Raji (cell line): Measurements from ENCODE around the gene ZNF260.

Experiments used
- POLR2A ChIP-seq: IDR thresholded peaks from 2 replicates; pipeline ENCODE4 v1.6.1; 2011; ENCODE audit warnings: low read depth, low read length, control low read depth; ENCODE audit not compliant: insufficient read depth

Gene ZNF260

GRCh38 chr19:36514012-36514612, 14.0 kb downstream of the ZNF260 start:
- TF ChIP-seq POLR2A: no peak

- TF ChIP-seq POLR2A: no peak
These were observed 19.7 kb downstream of the ZNF260 start for GRCh38 chr19:36508325-36508724.

GRCh38 chr19:36501973-36502372, 26.1 kb downstream of the ZNF260 start:
- no peak for TF ChIP-seq POLR2A

GRCh38 chr19:36497001-36497400, 31.1 kb downstream of the ZNF260 start:
- no peak for TF ChIP-seq POLR2A

GRCh38 chr19:36489920-36490415, 38.1 kb downstream of the ZNF260 start:
- peak; percentile 20; the same call in 1 of the 2 replicates for TF ChIP-seq POLR2A

- no peak; the same call in none of the 2 replicates for TF ChIP-seq POLR2A
These were observed 38.8 kb downstream of the ZNF260 start, which contains the start of gene ZNF566 for GRCh38 chr19:36489118-36489919. Gene ZNF566 (minus strand): TSS chr19:36489561. CDS start chr19:36476557, 13,004 bp downstream.

- no peak for TF ChIP-seq POLR2A
These were observed 39.3 kb downstream of the ZNF260 start for GRCh38 chr19:36488846-36489117.

- TF ChIP-seq POLR2A: no peak
These were observed 39.8 kb downstream of the ZNF260 start for GRCh38 chr19:36488118-36488845.

GRCh38 chr19:36483653-36484052, 44.4 kb downstream of the ZNF260 start:
- TF ChIP-seq POLR2A: no peak

- no peak for TF ChIP-seq POLR2A
These were observed 45.2 kb downstream of the ZNF260 start for GRCh38 chr19:36482876-36483275.
